ENCODE measurements around the gene CD59.
"Not testable (repeated sequence)": the region's sequence is repeated elsewhere in the genome, so short reads cannot be mapped to it uniquely, and the experiment has no call there.

Gene CD59

GRCh38 chr11:33685082-33685481 is 51.1 kb downstream of the CD59 start:
- Histone ChIP-seq H3K27me3 (ENCODE audit: control insufficient read depth, insufficient read depth, low read length) (no peaks in the 10 kb centered on the region), H3K27ac (no peak overlapping the region), H3K9me3 (ENCODE audit: control insufficient read depth, low read length) (no peaks in the 10 kb centered on the region), H3K36me3 (ENCODE audit: control insufficient read depth, insufficient read depth, low read length) (no peaks in the 10 kb centered on the region), H2AFZ (no peak overlapping the region), H3K4me1 (no peaks in the 10 kb centered on the region), H3K9ac (no peak overlapping the region), H3K4me3 (ENCODE audit: low read depth, low read length) (no peak overlapping the region), H3K79me2 (no peaks in the 10 kb centered on the region), H3K4me2 (ENCODE audit: low read length) (no peak overlapping the region)
- no peak for TF ChIP-seq CTCF (IDR thresholded peaks at IDR 0.05)

GRCh38 chr11:33684003-33684706 is 52.1 kb downstream of the CD59 start:
- H3K27ac ChIP-seq = no peak overlapping the region
- no peak overlapping the region for H3K9ac ChIP-seq
- no peaks in the 10 kb centered on the region for H3K27me3 ChIP-seq (ENCODE audit: control insufficient read depth, insufficient read depth, low read length)
- no peaks in the 10 kb centered on the region for H3K4me1 ChIP-seq
- no peak for TF ChIP-seq CTCF (IDR thresholded peaks at IDR 0.05)
- no peaks in the 10 kb centered on the region for H3K9me3 ChIP-seq (ENCODE audit: control insufficient read depth, low read length)
- no peaks in the 10 kb centered on the region for H3K36me3 ChIP-seq (ENCODE audit: control insufficient read depth, insufficient read depth, low read length)
- H3K4me3 ChIP-seq (ENCODE audit: low read depth, low read length) = no peak overlapping the region
- H3K79me2 ChIP-seq = no peaks in the 10 kb centered on the region
- H3K4me2 ChIP-seq (ENCODE audit: low read length) = no peak overlapping the region
- H2AFZ ChIP-seq = no peak overlapping the region

DNA sequence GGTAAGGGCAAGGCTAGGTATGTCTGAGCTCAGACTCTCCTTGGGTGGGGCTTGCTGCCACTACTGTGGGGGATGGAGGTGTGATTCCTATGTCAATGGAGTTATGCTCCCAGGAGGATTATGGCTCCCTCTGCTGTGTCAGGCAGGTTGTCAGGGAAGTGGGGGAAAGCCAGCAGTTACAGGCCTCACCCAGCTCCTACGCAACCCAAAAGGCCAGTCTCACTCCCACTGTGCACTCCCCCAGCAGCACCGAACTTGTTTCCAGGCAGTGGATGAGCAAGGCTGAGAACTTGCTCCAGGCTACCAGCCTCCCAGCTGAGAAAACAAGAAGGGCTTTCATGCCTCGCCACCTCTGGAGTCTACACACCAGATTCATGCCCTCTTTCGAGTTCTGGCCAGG is 53.8 kb downstream of the CD59 start:
- no peak for TF ChIP-seq CTCF (IDR thresholded peaks at IDR 0.05)
- H3K4me2 ChIP-seq (ENCODE audit: low read length) = no peak overlapping the region
- H3K9me3 ChIP-seq (ENCODE audit: control insufficient read depth, low read length) = no peaks in the 10 kb centered on the region
- no peaks in the 10 kb centered on the region for H3K79me2 ChIP-seq
- H3K36me3 ChIP-seq (ENCODE audit: control insufficient read depth, insufficient read depth, low read length) = no peaks in the 10 kb centered on the region
- H3K4me3 ChIP-seq (ENCODE audit: low read depth, low read length) = no peak overlapping the region
- no peaks in the 10 kb centered on the region for H3K27me3 ChIP-seq (ENCODE audit: control insufficient read depth, insufficient read depth, low read length)
- H3K27ac ChIP-seq = no peak overlapping the region
- no peak overlapping the region for H2AFZ ChIP-seq
- no peaks in the 10 kb centered on the region for H3K4me1 ChIP-seq
- H3K9ac ChIP-seq = no peak overlapping the region

DNA sequence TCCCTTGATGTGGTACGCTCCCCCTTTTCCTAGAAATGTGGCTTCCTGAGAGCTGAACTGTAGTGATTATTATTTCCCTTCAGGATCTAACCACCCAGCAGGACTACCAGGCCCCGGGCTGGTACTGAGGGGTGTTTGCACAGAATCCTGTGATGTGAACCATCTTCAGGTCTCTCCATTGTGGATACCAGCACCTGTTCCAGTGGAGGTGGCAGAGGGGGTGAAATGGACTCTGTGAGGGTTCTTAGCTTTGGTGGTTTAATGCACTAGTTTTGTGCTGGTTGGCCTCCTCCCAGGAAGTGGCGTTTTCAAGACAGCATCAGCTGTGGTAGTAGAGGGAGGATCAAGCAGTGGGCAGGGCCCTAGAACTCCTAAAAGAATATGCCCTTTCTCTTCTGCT is 54.2 kb downstream of the CD59 start:
- Histone ChIP-seq H3K36me3 (ENCODE audit: control insufficient read depth, insufficient read depth, low read length) (no peaks in the 10 kb centered on the region), H3K9me3 (ENCODE audit: control insufficient read depth, low read length) (no peaks in the 10 kb centered on the region), H3K4me1 (no peaks in the 10 kb centered on the region), H3K4me2 (ENCODE audit: low read length) (no peak overlapping the region), H3K4me3 (ENCODE audit: low read depth, low read length) (no peak overlapping the region), H3K9ac (no peak overlapping the region), H3K27me3 (ENCODE audit: control insufficient read depth, insufficient read depth, low read length) (no peaks in the 10 kb centered on the region), H3K27ac (no peak overlapping the region), H3K79me2 (no peaks in the 10 kb centered on the region), H2AFZ (no peak overlapping the region)
- no peak for TF ChIP-seq CTCF (IDR thresholded peaks at IDR 0.05)

- not testable (repeated sequence) for H3K27ac ChIP-seq; H3K4me2 ChIP-seq (ENCODE audit: low read length); H3K79me2 ChIP-seq; H3K27me3 ChIP-seq (ENCODE audit: control insufficient read depth, insufficient read depth, low read length); H3K9me3 ChIP-seq (ENCODE audit: control insufficient read depth, low read length); H2AFZ ChIP-seq; H3K4me3 ChIP-seq (ENCODE audit: low read depth, low read length); H3K36me3 ChIP-seq (ENCODE audit: control insufficient read depth, insufficient read depth, low read length); H3K4me1 ChIP-seq; H3K9ac ChIP-seq
Observed at GRCh38 chr11:33678616-33679015, 57.6 kb downstream of the CD59 start.

All from parathyroid adenoma (tissue), 2 donors.